GM18520 (cell line): ENCODE results near the gene UCKL1.
"Not testable (repeated sequence)": the region's sequence is repeated elsewhere in the genome, so short reads cannot be mapped to it uniquely, and the experiment has no call there.

Experiments used
- ATAC-seq: cut with Tn5 transposase; IDR thresholded peaks from one replicate; pipeline ENCODE4 v1.9.1; 2021; ENCODE audit not compliant: unreplicated experiment

Gene UCKL1

GRCh38 chr20:63924241-63924640 is 32.0 kb downstream of the UCKL1 start:
- ATAC-seq = no peak

GRCh38 chr20:63923651-63924050 is 32.6 kb downstream of the UCKL1 start:
- no peak for ATAC-seq

GRCh38 chr20:63920226-63920625 is 36.0 kb downstream of the UCKL1 start:
- no peak for ATAC-seq

GRCh38 chr20:63919130-63919529 is 37.1 kb downstream of the UCKL1 start:
- ATAC-seq = no peak

GRCh38 chr20:63917811-63918210 is 38.4 kb downstream of the UCKL1 start:
- no peak for ATAC-seq

- ATAC-seq = not testable (repeated sequence)
These were observed 39.8 kb downstream of the UCKL1 start for GRCh38 chr20:63916371-63916939.

GRCh38 chr20:63915471-63915870 is 40.7 kb downstream of the UCKL1 start:
- ATAC-seq = no peak

- no peak for ATAC-seq
These were observed 42.4 kb downstream of the UCKL1 start for GRCh38 chr20:63913768-63914167.

GRCh38 chr20:63911176-63911575 is 45.0 kb downstream of the UCKL1 start:
- no peak for ATAC-seq

GRCh38 chr20:63908008-63908682 is 48.1 kb downstream of the UCKL1 start:
- ATAC-seq = no peak

- no peak for ATAC-seq
These were observed 52.2 kb downstream of the UCKL1 start for GRCh38 chr20:63903796-63904561.

GRCh38 chr20:63900413-63900812 is 55.8 kb downstream of the UCKL1 start:
- ATAC-seq = no peak

- ATAC-seq = no peak
These were observed 57.2 kb downstream of the UCKL1 start for GRCh38 chr20:63898882-63899558.

GRCh38 chr20:63897978-63898561 is 58.1 kb downstream of the UCKL1 start:
- ATAC-seq = no peak

- ATAC-seq = no peak
These were observed 59.7 kb downstream of the UCKL1 start for GRCh38 chr20:63896264-63897105.

GRCh38 chr20:63895952-63896263 is 60.3 kb downstream of the UCKL1 start:
- ATAC-seq = no peak

GRCh38 chr20:63895202-63895951 is 60.8 kb downstream of the UCKL1 start:
- ATAC-seq = no peak

GRCh38 chr20:63894358-63895201 is 61.6 kb downstream of the UCKL1 start, which contains the start of gene DNAJC5:
Gene DNAJC5, plus strand, starts transcription at chr20:63895126. Its CDS starts 33,220 bp downstream, at chr20:63928346.
- peak; percentile 79 for ATAC-seq

- no peak for ATAC-seq
These were observed 62.2 kb downstream of the UCKL1 start for GRCh38 chr20:63893999-63894357.
